HCT116 (cell line): ENCODE results near the gene CWC27. TPM values are rescaled to one million over a fixed set of nuclear protein-coding genes. Genes with fewer than 3 reads are reported as not detected.

ENCODE experiments used
- ATAC-seq: fragments of 200-7000 bp; cut with Tn5 transposase; 2 replicates; pipeline ENCODE4 v1.9.1; 2020; ENCODE audit warnings: mild to moderate bottlenecking, moderate library complexity
- BruUV-seq: library from RNA; stranded (reverse); fragments of 400-500 nt; replicated peaks from 2 replicates; lab custom pipeline; 2021; lab: Mats Ljungman, UMichigan
- CTCF ChIA-PET: fragments of 300-600 bp; sonication (Branson Sonifier 250); formaldehyde crosslinking; loops from one replicate; lab custom pipeline; 2021; ENCODE audit warnings: antibody characterized with exemption; lab: Charles Lee
- POLR2A ChIA-PET: fragments of 300-600, 350-600 bp; sonication (Branson Sonifier 250); formaldehyde crosslinking; loops from one replicate; lab custom pipeline; 2021; ENCODE audit warnings: antibody characterized with exemption; lab: Charles Lee
- RAD21 ChIA-PET, 2 experiments: fragments of 300-600 bp; sonication (Branson Sonifier 250); formaldehyde crosslinking; loops; one replicate each; lab custom pipeline; 2023; ENCODE audit warnings: low total read pairs in 2 of 2; ENCODE audit not compliant: uncharacterized antibody in 2 of 2, unreplicated experiment in 2 of 2, low non-redundant PET in 1 of 2; lab: Charles Lee
- DNase-seq: peaks from one replicate; pipeline ENCODE4 v3.0.0-alpha.2; 2010; ENCODE audit warnings: low read depth, low spot score
- H2AFZ ChIP-seq: fragments of 200-600 bp; shearing (Covaris generic), sonication (generic); 2 replicates; pipeline ENCODE4 v1.6.1; 2017; ENCODE audit warnings: low read depth, mixed run types, mixed read lengths, antibody characterized with exemption, low read length; ENCODE audit not compliant: poor library complexity, severe bottlenecking
- H3K27ac ChIP-seq: 2 replicates; pipeline ENCODE4 v1.5.1; 2012; ENCODE audit warnings: low read depth, low read length
- H3K27me3 ChIP-seq: fragments of 200-600 bp; sonication (generic); 2 replicates; pipeline ENCODE4 v1.6.1; 2016; ENCODE audit warnings: mixed run types, low read length, mixed read lengths; ENCODE audit not compliant: insufficient read depth
- H3K36me3 ChIP-seq, 2 experiments: fragments of 200-500 bp in 1 of 2; fragments of 200-600 bp in 1 of 2; sonication (Bioruptor generic) in 1 of 2; sonication (generic) in 1 of 2; 2 replicates each; pipeline versions ENCODE4 v1.5.1 to v1.6.1; 2014 to 2016; ENCODE audit warnings: low read length in 2 of 2, inconsistent platforms in 1 of 2, mixed read lengths in 1 of 2, mixed run types in 1 of 2; ENCODE audit not compliant: insufficient read depth in 2 of 2, control insufficient read depth in 1 of 2
- H3K4me1 ChIP-seq, 2 experiments: fragments of 200-600 bp in 1 of 2; sonication (generic) in 1 of 2; 2 replicates each; pipeline versions ENCODE4 v1.5.1 to v1.6.1; 2012 to 2017; ENCODE audit warnings: low read length in 2 of 2, inconsistent platforms in 1 of 2, mild to moderate bottlenecking in 1 of 2, mixed read lengths in 1 of 2, mixed run types in 1 of 2, moderate library complexity in 1 of 2; ENCODE audit not compliant: insufficient read depth in 2 of 2, control insufficient read depth in 1 of 2
- H3K4me2 ChIP-seq: fragments of 200-600 bp; sonication (generic); 2 replicates; pipeline ENCODE4 v1.6.1; 2017; ENCODE audit warnings: mixed run types, low read length, mixed read lengths
- H3K4me3 ChIP-seq, 2 experiments: fragments of 200-600 bp in 1 of 2; sonication (generic) in 1 of 2; replicated peaks in 1 of 2; 2 replicates each; pipeline ENCODE4 v1.5.1; 2011 to 2016; ENCODE audit warnings: low read length in 2 of 2, control low read depth in 1 of 2, low read depth in 1 of 2, mild to moderate bottlenecking in 1 of 2, mixed read lengths in 1 of 2, mixed run types in 1 of 2
- H3K79me2 ChIP-seq: fragments of 200-600 bp; sonication (generic); 2 replicates; pipeline ENCODE4 v1.6.1; 2017; ENCODE audit warnings: mild to moderate bottlenecking, mixed run types, low read length, moderate library complexity, mixed read lengths; ENCODE audit not compliant: insufficient read depth
- H3K9ac ChIP-seq: fragments of 200-600 bp; sonication (generic); 2 replicates; pipeline ENCODE4 v1.6.1; 2016; ENCODE audit warnings: low read length, mixed read lengths
- H3K9me2 ChIP-seq: fragments of 200-600 bp; sonication (generic), shearing (Covaris generic); 2 replicates; pipeline ENCODE4 v1.6.1; 2017; ENCODE audit warnings: mixed run types, mild to moderate bottlenecking, moderate library complexity; ENCODE audit not compliant: insufficient read depth
- H3K9me3 ChIP-seq, 2 experiments: fragments of 200-500 bp in 1 of 2; fragments of 200-600 bp in 1 of 2; sonication (Bioruptor generic) in 1 of 2; sonication (generic) in 1 of 2; 2 replicates each; pipeline ENCODE4 v1.6.1; 2014 to 2017; ENCODE audit warnings: low read length in 2 of 2, mixed read lengths in 2 of 2, inconsistent platforms in 1 of 2, low read depth in 1 of 2, mild to moderate bottlenecking in 1 of 2, mixed run types in 1 of 2, moderate library complexity in 1 of 2; ENCODE audit not compliant: control insufficient read depth in 1 of 2, insufficient read depth in 1 of 2
- H4K20me1 ChIP-seq: fragments of 200-600 bp; sonication (generic), shearing (Covaris generic); 2 replicates; pipeline ENCODE4 v1.6.1; 2017; ENCODE audit warnings: mixed run types, mild to moderate bottlenecking, moderate library complexity; ENCODE audit not compliant: insufficient read depth
- ATF3 ChIP-seq: IDR thresholded peaks from 2 replicates; pipeline ENCODE4 v1.6.1; 2012
- CBX3 ChIP-seq: IDR thresholded peaks from 2 replicates; pipeline ENCODE4 v1.6.1; 2012; ENCODE audit warnings: low read depth
- CEBPB ChIP-seq: IDR thresholded peaks from 2 replicates; pipeline ENCODE4 v1.6.1; 2012; ENCODE audit warnings: low read depth
- EZH2 ChIP-seq: fragments of 200-600 bp; sonication (generic); IDR thresholded peaks from 2 replicates; pipeline ENCODE4 v1.6.1; 2017; ENCODE audit warnings: antibody characterized with exemption, mixed run types
- EZH2phosphoT487 ChIP-seq: fragments of 200-600 bp; IDR thresholded peaks from 2 replicates; pipeline ENCODE4 v1.6.1; 2018; ENCODE audit warnings: antibody characterized with exemption, borderline replicate concordance
- FOSL1 ChIP-seq: IDR thresholded peaks from 2 replicates; pipeline ENCODE4 v1.6.1; 2012; ENCODE audit warnings: low read depth
- JUND ChIP-seq: IDR thresholded peaks from 2 replicates; pipeline ENCODE4 v1.6.1; 2012
- MAX ChIP-seq: IDR thresholded peaks from 2 replicates; pipeline ENCODE4 v1.6.1; 2012
- RAD21 ChIP-seq: IDR thresholded peaks from 2 replicates; pipeline ENCODE4 v1.6.1; 2012; ENCODE audit warnings: low read depth, mild to moderate bottlenecking
- REST ChIP-seq: IDR thresholded peaks from 2 replicates; pipeline ENCODE4 v1.6.1; 2012; ENCODE audit warnings: low read depth
- SIN3A ChIP-seq: IDR thresholded peaks from 2 replicates; pipeline ENCODE4 v1.6.1; 2012; ENCODE audit warnings: low read depth
- SP1 ChIP-seq: IDR thresholded peaks from 2 replicates; pipeline ENCODE4 v1.6.1; 2012; ENCODE audit warnings: low read depth
- SRF ChIP-seq: IDR thresholded peaks from 2 replicates; pipeline ENCODE4 v1.6.1; 2012; ENCODE audit warnings: low read depth
- ZBTB33 ChIP-seq: IDR thresholded peaks from 2 replicates; pipeline ENCODE4 v1.6.1; 2011; ENCODE audit warnings: mild to moderate bottlenecking, low read length, moderate library complexity; ENCODE audit not compliant: insufficient replicate concordance; ENCODE audit errors: extremely low read depth
- ZFX ChIP-seq: fragments of 450-650 bp; IDR thresholded peaks from 2 replicates; pipeline ENCODE4 v1.6.1; 2017
- intact Hi-C: fragments of 100-400 bp; cut with micrococcal nuclease; formaldehyde crosslinking; loops from 2 replicates; pipeline ENCODE4 v1.10.0; 2022
- total RNA-seq: library from RNA; stranded (reverse); gene quantifications from one replicate; pipeline ENCODE4 v1.2.1, GENCODE V29; 2021; ENCODE audit not compliant: unreplicated experiment

CWC27 gene
- total RNA-seq, 1 experiment from 2014 or later = 29.1 TPM

GRCh38 chr5:64834611-64835010 is 65.9 kb downstream of the CWC27 start:
- no peak for ATAC-seq
- TF ChIP-seq SIN3A = no peak
- TF ChIP-seq ZFX = no peak
- TF ChIP-seq RAD21 = no peak
- no peak for TF ChIP-seq CBX3
- no peak for TF ChIP-seq JUND
- no peak for TF ChIP-seq CEBPB
- TF ChIP-seq SP1 = no peak
- TF ChIP-seq FOSL1 = no peak
- no peak for TF ChIP-seq MAX
- TF ChIP-seq REST = no peak
- TF ChIP-seq EZH2 = no peak
- no peak for TF ChIP-seq ZBTB33
- TF ChIP-seq EZH2phosphoT487 = no peak
- no peak for TF ChIP-seq ATF3
- no peak for TF ChIP-seq SRF
- Histone ChIP-seq H2AFZ (no peak overlapping the region), H3K9me2 (no peaks in the 10 kb centered on the region), H3K4me1 (no peaks in the 10 kb centered on the region), H3K4me2 (no peak overlapping the region), H3K9me3 (no peaks in the 10 kb centered on the region), H3K36me3 (no peaks in the 10 kb centered on the region), H4K20me1 (no peaks in the 10 kb centered on the region), H3K27me3 (no peaks in the 10 kb centered on the region), H3K27ac (no peak overlapping the region), H3K4me3 (no peak overlapping the region), H3K79me2 (no peaks in the 10 kb centered on the region), H3K9ac (no peak overlapping the region)
- RAD21 ChIA-PET = no interaction called here
- no peak for DNase-seq
- intact Hi-C loops = no loop called here
- BruUV-seq = no TSS peak
- CTCF ChIA-PET = no interaction called here
- POLR2A ChIA-PET = no interaction called here
